HG03442 (cell line): ENCODE results near the gene PRKN.

Experiments
- ATAC-seq: cut with Tn5 transposase; IDR thresholded peaks from one replicate; pipeline ENCODE4 v1.9.1; 2021; ENCODE audit warnings: mild to moderate bottlenecking, moderate library complexity; ENCODE audit not compliant: unreplicated experiment

PRKN gene

DNA sequence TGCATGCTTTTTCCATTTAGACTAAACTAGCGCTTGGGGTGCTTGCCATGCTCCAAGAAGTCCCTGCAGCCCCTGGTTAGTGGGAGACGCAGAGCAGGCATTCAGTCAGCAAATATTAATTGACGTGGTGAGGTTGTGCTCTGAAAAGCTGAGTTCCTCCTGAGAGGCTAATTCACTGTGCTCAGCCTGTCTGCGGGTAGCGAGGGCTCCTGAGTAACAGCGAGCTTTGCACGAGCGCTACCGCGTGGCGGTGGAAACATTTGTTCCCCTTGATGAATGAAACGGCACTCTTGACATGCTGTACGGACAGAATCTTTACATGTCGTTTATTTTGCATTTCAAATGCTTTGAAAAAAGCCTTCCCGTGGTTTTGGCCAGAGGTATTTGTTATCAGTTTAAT is 1283.1 kb downstream of the PRKN start:
- ATAC-seq: no peak

DNA sequence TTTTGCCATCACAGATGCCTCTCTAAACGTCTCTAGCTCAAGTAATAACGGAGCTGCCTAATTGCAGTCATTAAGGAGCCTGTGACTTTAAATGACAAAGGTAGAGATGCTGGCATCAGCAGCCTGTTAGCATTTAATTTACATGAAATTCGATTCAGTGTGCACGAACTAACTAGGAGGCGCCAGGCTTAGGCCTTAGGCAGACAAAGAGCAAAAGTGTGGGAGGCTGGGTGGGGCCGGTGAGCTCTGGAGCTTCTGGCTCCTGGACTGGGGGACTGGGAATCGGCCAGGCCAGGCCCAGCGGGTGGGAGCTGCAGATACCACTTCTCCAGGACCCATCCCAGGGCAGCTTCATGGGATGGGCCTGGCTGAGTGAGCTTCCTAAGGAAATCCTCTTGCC is 1283.7 kb downstream of the PRKN start:
- no peak for ATAC-seq

DNA sequence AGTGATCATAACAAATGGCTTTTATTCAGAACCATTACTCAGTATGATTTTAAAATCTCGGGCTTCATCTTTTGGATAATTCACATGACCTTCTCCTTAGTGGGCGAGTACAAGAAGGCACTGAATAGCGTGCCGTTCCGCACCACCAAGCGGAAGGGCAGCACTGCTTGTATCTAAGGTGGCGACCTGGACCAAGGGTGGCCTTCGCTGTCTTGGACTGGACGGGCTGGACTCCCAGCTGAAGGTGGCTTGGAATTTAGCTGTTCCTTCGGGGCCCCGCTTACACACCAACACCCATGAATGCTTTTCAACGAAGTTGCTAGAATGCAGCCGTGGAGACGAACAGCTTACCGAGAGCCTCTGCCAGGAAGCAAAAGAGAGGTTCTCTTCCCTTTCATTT is 1285.1 kb downstream of the PRKN start:
- no peak for ATAC-seq

DNA sequence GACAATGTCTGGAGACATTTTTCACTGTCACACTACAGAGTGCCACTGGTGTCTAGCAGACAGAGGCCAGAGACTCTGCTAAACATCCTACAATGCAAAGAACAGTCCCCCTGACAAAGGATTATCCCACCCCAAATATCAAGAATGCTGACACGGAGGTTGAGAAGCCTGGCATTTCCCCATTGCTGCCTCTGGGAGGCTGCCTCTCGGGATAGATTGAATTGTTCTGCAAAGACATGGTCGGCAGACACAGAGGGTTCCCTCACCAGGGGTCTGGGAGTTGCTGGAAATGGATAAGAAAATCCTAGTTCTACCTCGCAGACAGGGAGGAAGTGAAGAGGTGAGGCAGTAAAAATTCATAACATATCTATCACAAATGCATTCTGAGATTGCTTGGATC is 1287.3 kb downstream of the PRKN start:
- no peak for ATAC-seq

DNA sequence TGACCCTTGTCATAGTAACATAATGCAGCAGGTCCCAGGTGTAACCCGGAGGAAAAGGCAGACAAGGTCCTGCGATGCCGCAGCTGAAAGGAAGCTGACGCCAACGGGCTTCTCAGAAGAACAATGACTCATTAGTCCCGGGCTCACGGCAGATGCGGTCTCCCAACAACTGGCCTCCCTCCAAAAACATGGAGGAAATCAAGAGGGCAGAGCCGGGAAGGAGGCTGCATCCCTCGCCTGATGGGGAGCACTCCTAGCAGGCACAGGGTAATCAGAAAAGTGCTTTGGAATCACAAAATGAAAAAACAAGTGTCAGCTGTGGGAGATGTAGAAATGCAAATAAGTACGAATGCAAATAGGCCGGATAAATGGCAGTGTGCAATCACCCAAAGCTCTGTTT is 1288.5 kb downstream of the PRKN start:
- no peak for ATAC-seq

DNA sequence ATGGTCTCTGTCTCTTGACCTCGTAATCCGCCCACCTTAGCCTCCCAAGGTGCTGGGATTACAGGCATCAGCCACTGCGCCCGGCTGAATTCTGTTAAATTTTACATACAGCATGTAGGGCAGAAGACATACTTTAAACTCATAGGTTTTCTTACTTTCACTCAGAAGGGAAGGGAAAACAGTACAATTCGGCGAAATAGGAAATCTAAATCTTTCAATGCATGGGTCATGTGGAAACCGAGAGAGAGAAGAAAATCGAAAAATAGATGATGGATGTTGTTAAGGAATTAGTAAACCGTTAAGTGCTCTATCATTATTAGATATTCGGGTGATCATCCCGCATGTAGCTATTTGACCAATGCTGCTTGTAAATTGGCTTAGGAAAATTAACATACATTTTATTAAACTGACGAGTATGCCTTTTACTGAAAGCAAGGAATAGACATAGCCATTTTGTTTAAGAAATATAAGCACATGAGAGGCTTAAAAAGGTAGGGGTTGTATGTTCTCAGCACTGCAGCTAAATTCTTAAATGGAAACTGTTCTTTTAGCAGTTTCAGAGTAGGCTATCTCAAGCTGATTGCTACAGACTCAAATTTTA is 1289.0 kb downstream of the PRKN start:
- ATAC-seq: no peak

DNA sequence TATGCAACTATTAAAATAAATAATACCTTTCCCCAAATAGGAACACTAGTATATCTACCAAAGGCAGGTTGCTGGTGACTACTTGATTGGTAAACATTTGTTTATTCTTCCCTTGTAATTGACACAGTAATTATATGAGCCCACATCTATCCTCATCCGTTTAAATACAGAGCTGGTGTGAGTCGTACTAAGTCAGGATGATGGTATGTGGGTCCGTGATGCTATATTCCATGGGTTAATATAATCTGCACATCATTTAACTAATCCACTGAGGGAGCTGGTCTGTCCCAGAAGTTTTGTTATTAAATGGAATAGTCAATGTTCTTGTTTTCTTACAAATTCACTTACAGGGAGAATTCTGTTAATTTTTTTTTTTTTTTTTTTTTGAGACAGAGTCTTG is 1289.7 kb downstream of the PRKN start:
- ATAC-seq: no peak

DNA sequence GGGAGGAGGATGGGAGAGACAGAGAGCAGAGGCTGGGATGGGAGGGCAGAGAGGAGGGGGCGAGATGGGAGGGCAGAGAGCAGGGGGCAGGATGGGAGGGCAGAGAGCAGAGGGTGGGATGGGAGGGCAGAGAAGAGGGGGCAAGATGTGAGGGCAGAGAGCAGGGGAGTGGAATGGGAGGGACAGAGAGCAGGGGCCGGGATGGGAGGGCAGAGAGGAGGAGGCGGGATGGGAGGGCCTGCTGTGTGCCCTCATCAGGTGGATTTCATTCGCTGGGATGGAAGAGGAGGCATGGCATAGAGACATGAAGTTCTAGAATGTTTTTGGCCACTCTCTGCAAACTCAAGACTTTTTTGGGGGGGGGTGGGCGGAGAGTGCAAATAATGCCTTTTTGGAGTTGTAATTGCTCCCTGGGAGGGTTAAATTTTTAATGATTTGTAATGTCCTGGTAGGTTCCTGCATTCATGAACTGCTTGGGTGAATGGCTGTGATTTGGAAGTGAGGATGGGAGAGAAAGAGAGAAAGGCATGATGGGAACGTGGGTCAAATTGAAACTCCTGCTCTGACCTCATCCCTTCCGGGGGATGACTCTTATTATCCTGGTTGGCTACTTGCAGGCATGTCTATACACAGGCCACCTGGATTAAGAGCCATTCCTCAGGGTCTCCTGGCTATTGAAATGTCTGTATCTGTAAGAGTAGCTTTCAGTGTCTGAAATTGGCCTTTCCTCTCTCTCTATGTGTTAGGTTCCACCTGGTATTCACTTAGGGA is 1291.3 kb downstream of the PRKN start:
- ATAC-seq: no peak

DNA sequence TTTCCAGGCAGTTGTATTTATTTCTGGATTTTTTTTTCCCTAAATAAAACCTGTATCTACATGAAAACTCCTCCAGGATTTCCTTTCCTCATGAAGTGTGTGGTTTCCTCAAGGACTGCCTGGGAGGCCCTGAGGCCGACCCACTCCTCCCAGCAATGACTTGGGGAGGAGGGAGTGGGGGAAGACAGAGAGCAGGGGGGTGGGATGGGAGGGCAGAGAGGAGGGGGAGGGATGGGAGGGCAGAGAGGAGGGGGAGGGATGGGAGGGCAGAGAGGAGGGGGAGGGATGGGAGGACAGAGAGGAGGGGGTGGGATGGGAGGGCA is 1291.9 kb downstream of the PRKN start:
- ATAC-seq: no peak

DNA sequence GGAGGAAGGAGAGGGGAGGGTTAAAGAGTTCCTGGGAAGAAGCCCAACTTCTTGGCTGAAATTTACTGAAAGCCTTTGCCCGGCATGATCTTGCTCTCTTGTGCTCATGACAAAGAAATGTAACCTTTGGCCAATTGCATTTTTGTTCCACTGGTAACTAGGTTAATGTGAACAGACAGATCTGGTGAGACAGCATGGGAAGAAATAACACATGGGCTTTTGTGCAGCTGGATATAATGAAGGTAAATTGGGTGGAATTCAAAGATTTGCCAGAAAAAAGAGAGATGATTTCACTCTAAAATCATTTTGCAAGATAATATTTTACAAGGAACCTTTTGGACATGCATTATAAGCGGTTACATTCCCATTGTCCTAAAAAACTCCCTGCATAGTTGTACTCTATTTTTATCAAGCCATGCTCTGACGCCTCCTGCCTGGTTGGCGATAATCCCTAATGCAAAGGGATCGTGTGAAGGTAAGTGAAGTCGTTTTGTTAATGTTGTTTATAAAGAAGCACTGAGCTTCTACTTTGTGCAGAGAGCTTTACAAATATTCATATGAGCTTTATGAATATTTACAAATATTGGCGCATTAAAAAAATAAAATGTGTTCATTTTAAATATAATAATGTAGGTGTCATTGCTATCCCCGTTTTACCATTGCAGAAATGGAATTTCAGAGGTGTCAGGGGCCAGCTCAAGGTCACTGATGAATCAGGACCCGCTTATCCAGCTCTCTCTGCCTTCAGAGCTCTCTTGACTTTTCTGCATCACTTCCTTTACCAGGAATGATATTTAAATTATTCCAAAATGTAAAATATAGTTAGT is 1292.4 kb downstream of the PRKN start:
- no peak for ATAC-seq

DNA sequence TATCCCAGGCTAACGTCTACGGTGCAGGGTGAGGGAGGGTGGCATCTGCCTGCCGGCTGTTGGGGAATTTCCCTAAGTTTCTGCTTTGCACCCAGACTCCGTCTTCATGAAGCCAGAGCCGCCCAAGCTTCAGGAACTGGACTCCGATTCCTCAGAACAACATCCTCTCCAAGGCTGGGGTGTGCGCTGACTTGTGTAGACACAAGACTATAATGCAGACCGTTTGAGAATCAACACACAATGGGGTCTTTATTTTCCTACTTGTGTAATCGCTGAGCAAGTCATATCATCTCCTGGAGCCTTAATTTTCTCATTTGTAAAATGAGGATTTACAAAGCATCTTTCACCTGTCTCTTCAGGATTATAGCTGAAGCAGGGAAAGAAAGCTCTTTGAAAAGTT is 1293.2 kb downstream of the PRKN start:
- ATAC-seq: no peak

DNA sequence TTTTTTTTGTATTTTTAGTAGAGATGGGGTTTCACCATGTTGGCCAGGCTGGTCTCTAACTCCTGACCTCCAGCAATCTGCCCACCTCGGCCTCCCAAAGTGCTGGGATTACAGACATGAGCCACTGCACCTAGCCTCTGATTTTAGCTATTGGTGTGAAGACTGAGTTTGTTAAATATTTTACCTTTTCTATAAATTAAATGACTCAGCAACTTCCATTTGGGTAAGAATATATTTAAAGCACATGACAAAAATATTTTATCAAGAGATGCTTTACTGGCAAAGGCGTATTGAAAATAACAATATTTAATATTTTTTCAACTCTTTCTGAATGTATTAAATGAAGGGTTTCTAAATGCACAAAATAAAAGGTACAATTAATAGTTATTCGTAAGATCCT is 1295.0 kb downstream of the PRKN start:
- no peak for ATAC-seq

DNA sequence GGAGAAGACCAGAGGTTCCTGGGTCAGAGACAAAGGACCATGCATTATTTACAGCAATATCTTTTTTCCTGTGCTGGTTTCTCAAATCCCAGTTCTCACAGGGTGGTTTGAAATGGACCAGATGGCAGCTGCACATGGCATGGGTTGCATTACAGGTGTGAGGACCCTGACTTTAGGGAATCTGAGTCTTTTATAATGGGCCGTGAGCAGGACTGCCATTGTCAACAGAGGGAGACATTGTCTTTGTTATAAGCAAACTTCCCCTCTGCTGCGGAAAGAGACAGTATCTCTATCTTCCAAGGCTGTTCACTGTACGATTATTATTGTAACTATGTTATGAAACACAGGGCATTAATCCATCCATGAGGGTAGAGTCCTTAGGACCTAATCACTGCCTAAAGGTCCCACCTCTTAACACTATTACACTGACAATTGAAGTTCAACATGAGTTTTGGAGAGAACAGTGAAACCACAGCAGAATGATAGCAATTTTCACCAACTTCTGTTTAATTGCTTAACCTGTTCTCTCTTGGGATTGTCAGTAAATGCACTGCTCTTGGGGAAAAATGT is 1297.6 kb downstream of the PRKN start:
- ATAC-seq: no peak

DNA sequence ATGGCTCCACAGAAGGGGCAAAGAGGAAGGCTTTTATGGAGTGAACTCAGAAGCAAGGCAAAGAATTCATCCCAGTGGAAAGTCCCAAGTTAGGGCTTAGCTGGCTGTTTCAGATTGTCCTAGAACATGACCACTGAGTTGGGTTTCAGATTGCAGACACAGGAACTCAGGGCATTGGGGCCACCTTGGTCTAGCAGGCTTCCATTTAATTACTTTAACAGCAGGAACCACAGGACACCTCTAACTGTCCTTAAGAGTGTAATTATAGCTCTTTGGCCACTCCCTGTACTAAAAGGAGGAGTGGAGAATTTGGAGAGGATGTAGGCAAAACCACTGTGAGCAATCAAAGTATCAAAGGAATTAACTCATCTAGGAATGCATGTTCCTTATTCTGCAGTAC is 1303.1 kb downstream of the PRKN start:
- ATAC-seq: no peak

DNA sequence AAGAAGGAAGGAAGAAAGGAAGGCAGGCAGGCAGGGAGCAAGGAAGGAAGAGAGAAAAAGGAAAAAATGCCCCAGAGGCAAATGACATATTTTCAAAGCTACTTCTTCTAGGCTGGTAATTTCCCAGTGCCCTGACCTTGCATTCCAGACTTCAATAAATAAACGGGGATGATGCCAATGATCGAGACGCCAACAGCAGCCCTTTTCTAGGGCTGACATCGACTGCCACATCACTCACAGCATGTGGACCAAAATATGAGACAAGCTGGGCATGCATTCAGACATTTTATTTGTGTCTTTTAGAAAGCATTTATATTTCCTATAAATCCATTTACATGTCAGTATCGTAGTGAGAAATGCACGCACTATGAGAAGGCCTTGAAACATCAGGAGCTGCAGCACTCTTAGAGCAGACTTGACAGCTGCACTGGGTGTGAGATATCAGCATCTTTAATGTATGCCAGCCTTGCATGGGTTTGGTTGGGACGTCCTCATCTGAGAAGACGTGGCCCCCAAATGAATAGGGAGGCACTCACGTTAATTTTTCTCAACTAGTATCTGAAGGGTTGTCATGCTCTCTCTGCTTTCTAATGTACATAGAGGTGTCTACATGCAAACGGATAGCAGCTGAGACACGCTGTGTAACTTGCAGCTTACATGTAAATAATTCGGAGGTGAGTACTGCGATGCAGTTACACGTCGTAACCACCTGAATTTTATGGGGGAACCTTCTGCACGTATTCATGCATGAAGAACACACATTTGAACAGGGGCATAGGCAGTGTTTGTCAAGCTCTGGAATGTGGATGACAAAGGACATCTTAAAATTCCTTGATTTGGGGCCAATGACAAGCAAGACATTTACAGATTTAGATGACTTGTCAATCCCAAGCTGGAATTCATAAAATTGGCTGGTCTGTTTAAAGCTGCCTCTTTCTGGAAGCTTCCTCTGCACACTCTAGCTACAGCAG is 1304.6 kb downstream of the PRKN start:
- no peak for ATAC-seq

DNA sequence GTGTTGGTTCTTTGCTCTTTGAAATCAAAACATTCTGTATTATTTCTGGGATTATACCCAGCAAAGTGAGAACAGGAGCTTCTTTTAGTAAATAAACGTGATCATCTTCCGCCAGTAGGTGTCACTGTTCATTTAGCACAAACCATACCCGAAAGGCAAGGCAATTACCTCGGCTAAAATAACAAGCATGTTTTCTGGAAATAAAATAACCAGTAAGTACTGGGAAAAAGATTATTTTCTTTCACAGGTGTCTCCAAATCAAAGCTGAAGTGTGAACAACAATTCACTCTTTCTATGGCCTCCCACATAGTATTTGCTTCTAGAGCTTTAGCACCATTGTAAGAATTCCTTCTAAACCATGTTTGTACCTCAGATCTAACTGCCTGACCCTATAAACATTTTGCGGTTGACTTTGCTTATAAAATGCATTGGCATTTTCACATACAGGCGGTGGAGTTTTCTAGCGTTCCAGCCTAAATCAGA is 1309.1 kb downstream of the PRKN start:
- peak; percentile 71 for ATAC-seq

DNA sequence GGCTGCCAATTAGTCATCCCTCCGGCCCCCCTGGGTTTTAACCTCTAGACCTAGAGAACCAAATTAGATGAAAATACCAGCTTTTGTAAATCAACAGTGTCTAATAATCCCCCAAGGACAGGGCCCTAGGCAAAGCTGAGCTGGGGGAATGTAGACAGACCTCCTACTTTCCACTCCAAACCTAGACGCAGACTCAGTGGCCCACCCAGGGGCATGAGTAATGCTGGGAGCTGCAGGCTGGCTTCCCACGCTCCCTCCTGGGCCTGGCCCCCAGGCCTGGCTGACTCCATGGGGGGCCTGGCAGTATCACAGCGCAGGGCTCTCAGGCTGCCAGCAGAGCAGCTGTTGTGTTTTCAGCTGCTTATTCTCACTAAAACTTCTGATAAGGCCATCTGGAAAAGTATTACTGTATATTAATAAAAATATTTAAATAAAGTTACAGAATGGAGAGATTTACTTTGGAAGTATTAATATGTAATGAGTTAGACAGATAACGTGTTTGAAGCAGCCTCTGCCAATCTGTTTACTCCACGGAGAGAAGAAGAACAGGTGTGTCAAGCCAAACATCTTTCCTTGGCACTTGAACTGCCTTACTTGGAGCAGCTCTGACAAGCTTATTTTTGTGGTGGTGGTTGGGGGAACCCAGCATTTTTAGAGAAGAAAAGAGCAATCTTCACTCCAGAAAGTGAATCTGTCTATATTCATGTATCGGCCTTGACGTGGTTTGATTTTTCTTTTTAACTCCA is 1309.7 kb downstream of the PRKN start:
- ATAC-seq: peak; percentile 21

DNA sequence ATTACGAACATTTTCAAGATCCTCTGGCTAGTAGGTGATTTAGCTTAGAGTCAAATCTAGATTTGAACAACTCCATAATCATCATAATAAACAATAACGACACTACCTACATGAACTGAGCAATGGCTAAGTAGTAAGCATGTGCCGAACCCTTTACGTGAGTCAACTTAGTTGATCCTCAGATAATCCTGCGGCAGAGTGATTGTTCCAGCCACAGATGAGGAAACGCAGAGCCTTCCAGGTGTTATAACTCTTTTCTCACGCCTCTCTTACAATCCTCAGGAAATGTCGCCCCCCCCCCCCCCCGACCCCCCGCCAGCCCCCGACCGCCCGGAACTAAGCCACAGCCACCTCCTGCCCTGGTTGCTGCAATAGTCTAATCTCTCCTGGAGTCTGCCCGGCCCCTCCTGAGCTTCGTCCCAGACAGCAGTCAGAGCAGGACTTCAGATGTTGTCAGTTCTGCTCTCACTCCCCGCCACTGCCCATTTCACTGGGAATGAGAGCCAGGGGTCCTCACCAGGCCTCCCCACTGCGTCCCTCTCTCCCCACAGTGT is 1312.2 kb downstream of the PRKN start:
- ATAC-seq: no peak

DNA sequence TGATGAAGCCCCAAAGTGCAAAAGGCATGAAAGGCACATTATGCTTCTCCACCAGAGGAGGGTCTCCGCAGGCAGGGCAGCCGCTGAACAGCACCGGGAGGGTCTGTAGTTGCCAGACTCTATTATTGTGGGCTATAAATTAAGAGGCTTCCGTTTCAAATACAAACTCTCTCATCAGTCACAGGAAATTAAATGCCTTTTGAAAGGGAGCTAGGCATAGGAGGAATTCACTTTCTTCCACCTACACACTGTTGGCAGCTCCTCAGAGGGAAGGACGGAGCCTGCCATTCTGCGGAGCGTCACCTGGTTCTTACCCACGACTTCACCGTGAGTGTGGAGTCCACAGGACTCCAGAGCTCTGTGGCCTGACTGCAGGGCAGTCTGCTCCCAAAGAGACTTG is 1312.9 kb downstream of the PRKN start:
- no peak for ATAC-seq

DNA sequence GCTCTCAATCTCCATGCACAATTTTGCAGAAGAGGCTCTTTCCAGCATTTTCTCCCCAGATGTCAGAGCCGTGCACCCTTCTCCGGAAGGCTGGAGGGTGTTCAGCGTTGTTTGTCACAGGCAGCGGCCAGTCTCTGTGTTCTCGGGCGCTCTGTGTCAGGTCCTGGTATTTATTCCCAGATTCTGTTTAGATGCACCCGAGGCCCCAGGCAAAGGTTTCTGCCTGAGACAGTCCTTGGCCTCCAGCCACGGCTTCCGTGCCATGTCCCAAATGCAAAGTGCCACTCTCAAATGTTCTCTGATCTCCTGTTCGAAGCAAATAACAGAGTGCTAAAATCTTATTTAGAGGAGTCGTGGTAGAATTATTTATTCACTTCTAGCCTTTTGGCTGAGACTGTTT is 1313.4 kb downstream of the PRKN start:
- no peak for ATAC-seq
